WERI-Rb-1 (cell line): Measurements from ENCODE around the gene IFT25.

Experiments used
- DNase-seq: peaks from one replicate; pipeline ENCODE4 v3.0.0-alpha.2; 2020
- H3K27ac ChIP-seq: fragments of 250-450 bp; sonication (Bioruptor Pico); 2 replicates; pipeline ENCODE4 v1.5.1; 2020; ENCODE audit warnings: mild to moderate bottlenecking, moderate library complexity
- H3K27me3 ChIP-seq: fragments of 250-450 bp; sonication (Bioruptor Pico); 2 replicates; pipeline ENCODE4 v1.5.1; 2021; ENCODE audit warnings: mild to moderate bottlenecking, low read depth, moderate library complexity; ENCODE audit not compliant: insufficient read depth, severe bottlenecking
- H3K36me3 ChIP-seq: fragments of 250-450 bp; sonication (Bioruptor Pico); 2 replicates; pipeline ENCODE4 v1.5.1; 2020; ENCODE audit warnings: mild to moderate bottlenecking, moderate library complexity
- H3K4me3 ChIP-seq: 2 replicates; pipeline ENCODE4 v1.5.1; 2011; ENCODE audit warnings: low read depth, mild to moderate bottlenecking, control low read depth, low read length
- H3K9me3 ChIP-seq: fragments of 250-450 bp; sonication (Bioruptor Pico); 2 replicates; pipeline ENCODE4 v1.5.1; 2021; ENCODE audit warnings: mild to moderate bottlenecking, moderate library complexity; ENCODE audit not compliant: severe bottlenecking
- CTCF ChIP-seq: IDR thresholded peaks from 2 replicates; pipeline ENCODE4 v1.5.1; 2011; ENCODE audit warnings: low read depth, mild to moderate bottlenecking, control low read depth, inconsistent platforms, low read length

Gene IFT25

GRCh38 chr1:53942127-53942957 is 3.2 kb downstream of the IFT25 start:
- no peak overlapping the region for H3K27ac ChIP-seq
- TF ChIP-seq CTCF = no peak
- no peaks in the 10 kb centered on the region for H3K9me3 ChIP-seq
- no peak overlapping the region for H3K4me3 ChIP-seq
- H3K36me3 ChIP-seq = peaks cover 21% of the 10 kb centered on the region
- DNase-seq = no peak
- H3K27me3 ChIP-seq = no peaks in the 10 kb centered on the region

GRCh38 chr1:53938136-53938830 is 7.2 kb downstream of the IFT25 start:
- no peak overlapping the region for H3K4me3 ChIP-seq
- H3K9me3 ChIP-seq = peaks cover 8% of the 10 kb centered on the region
- no peaks in the 10 kb centered on the region for H3K27me3 ChIP-seq
- no peak overlapping the region for H3K27ac ChIP-seq
- DNase-seq = no peak
- H3K36me3 ChIP-seq = peaks cover 38% of the 10 kb centered on the region
- no peak for TF ChIP-seq CTCF

GRCh38 chr1:53936430-53936829 is 9.1 kb downstream of the IFT25 start:
- no peak overlapping the region for H3K27ac ChIP-seq
- peaks cover 8% of the 10 kb centered on the region for H3K9me3 ChIP-seq
- DNase-seq = no peak
- no peak overlapping the region for H3K4me3 ChIP-seq
- H3K27me3 ChIP-seq = no peaks in the 10 kb centered on the region
- TF ChIP-seq CTCF = no peak
- H3K36me3 ChIP-seq = peaks cover 32% of the 10 kb centered on the region

GRCh38 chr1:53934170-53934765 is 11.2 kb downstream of the IFT25 start:
- no peak for DNase-seq
- peaks cover 28% of the 10 kb centered on the region for H3K36me3 ChIP-seq
- H3K27me3 ChIP-seq = no peaks in the 10 kb centered on the region
- H3K4me3 ChIP-seq = no peak overlapping the region
- H3K27ac ChIP-seq = no peak overlapping the region
- peaks cover 8% of the 10 kb centered on the region for H3K9me3 ChIP-seq
- no peak for TF ChIP-seq CTCF

GRCh38 chr1:53931523-53931922 is 14.0 kb downstream of the IFT25 start:
- no peak for TF ChIP-seq CTCF
- no peaks in the 10 kb centered on the region for H3K27me3 ChIP-seq
- peaks cover 36% of the 10 kb centered on the region for H3K36me3 ChIP-seq
- peaks cover 8% of the 10 kb centered on the region for H3K9me3 ChIP-seq
- no peak overlapping the region for H3K27ac ChIP-seq
- DNase-seq = no peak
- no peak overlapping the region for H3K4me3 ChIP-seq
